ENCODE results near the gene VPS37C. TPM values are rescaled to one million over a fixed set of nuclear protein-coding genes. Genes with fewer than 3 reads are reported as not detected.
"Not testable (repeated sequence)": the region's sequence is repeated elsewhere in the genome, so short reads cannot be mapped to it uniquely, and the experiment has no call there.

The VPS37C gene
- total and polyA plus RNA-seq, 2 donors from 2014 or later: 13.9 to 31.8 TPM

- H3K4me1 ChIP-seq (ENCODE audit: control insufficient read depth in 2 of 3, insufficient read depth in 2 of 3, low read depth in 1 of 3, low read length in 3 of 3): no peaks in the 10 kb centered on the region
- no peak overlapping the region for H3K9ac ChIP-seq (ENCODE audit: low read length in 3 of 3)
- H3K36me3 ChIP-seq (ENCODE audit: control insufficient read depth in 2 of 3, insufficient read depth in 3 of 3, low read length in 3 of 3): no peaks in the 10 kb centered on the region
- intact Hi-C loops (cut with DNase I): no loop called here
- H3K27me3 ChIP-seq (ENCODE audit: control insufficient read depth, insufficient read depth, low read length): no peaks in the 10 kb centered on the region
- no peak for DNase-seq
- H3K27ac ChIP-seq (ENCODE audit: low read depth in 2 of 2, low read length in 2 of 2): no peak overlapping the region
- FAIRE-seq: no peak
- H3K4me3 ChIP-seq (ENCODE audit: low read length in 3 of 3): no peak overlapping the region
- peaks cover 0 to 2% (median 0%) of the 10 kb centered on the region in 3 donors for H3K9me3 ChIP-seq (ENCODE audit: control insufficient read depth in 2 of 3, insufficient read depth in 1 of 3, low read length in 3 of 3)
- TF ChIP-seq, protein P1, sequence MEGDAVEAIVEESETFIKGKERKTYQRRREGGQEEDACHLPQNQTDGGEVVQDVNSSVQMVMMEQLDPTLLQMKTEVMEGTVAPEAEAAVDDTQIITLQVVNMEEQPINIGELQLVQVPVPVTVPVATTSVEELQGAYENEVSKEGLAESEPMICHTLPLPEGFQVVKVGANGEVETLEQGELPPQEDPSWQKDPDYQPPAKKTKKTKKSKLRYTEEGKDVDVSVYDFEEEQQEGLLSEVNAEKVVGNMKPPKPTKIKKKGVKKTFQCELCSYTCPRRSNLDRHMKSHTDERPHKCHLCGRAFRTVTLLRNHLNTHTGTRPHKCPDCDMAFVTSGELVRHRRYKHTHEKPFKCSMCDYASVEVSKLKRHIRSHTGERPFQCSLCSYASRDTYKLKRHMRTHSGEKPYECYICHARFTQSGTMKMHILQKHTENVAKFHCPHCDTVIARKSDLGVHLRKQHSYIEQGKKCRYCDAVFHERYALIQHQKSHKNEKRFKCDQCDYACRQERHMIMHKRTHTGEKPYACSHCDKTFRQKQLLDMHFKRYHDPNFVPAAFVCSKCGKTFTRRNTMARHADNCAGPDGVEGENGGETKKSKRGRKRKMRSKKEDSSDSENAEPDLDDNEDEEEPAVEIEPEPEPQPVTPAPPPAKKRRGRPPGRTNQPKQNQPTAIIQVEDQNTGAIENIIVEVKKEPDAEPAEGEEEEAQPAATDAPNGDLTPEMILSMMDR (IDR thresholded peaks at IDR 0.05; ENCODE audit: borderline replicate concordance, extremely low read depth, insufficient read depth): no peak
Measured at GRCh38 chr11:61095021-61095420, 66.2 kb downstream of the VPS37C start.

- H3K27me3 ChIP-seq (ENCODE audit: control insufficient read depth, insufficient read depth, low read length); H3K9me3 ChIP-seq (ENCODE audit: control insufficient read depth in 2 of 3, insufficient read depth in 1 of 3, low read length in 3 of 3); intact Hi-C loops (cut with DNase I); H3K9ac ChIP-seq (ENCODE audit: low read length in 3 of 3); H3K27ac ChIP-seq (ENCODE audit: low read depth in 2 of 2, low read length in 2 of 2); H3K4me1 ChIP-seq (ENCODE audit: control insufficient read depth in 2 of 3, insufficient read depth in 2 of 3, low read depth in 1 of 3, low read length in 3 of 3); DNase-seq; H3K4me3 ChIP-seq (ENCODE audit: low read length in 3 of 3); H3K36me3 ChIP-seq (ENCODE audit: control insufficient read depth in 2 of 3, insufficient read depth in 3 of 3, low read length in 3 of 3); FAIRE-seq: not testable (repeated sequence)
Measured at GRCh38 chr11:61094167-61094566, 67.1 kb downstream of the VPS37C start.

- FAIRE-seq (no peak), DNase-seq (no peak)
- H3K4me3 ChIP-seq (ENCODE audit: low read length in 3 of 3): no peak overlapping the region
- intact Hi-C loops (cut with DNase I): no loop called here
- H3K9me3 ChIP-seq (ENCODE audit: control insufficient read depth in 2 of 3, insufficient read depth in 1 of 3, low read length in 3 of 3): no peaks in the 10 kb centered on the region
- H3K9ac ChIP-seq (ENCODE audit: low read length in 3 of 3): no peak overlapping the region
- H3K27ac ChIP-seq (ENCODE audit: low read depth in 2 of 2, low read length in 2 of 2): no peak overlapping the region
- TF ChIP-seq, protein P1 (IDR thresholded peaks at IDR 0.05; ENCODE audit: borderline replicate concordance, extremely low read depth, insufficient read depth): no peak
- H3K4me1 ChIP-seq (ENCODE audit: control insufficient read depth in 2 of 3, insufficient read depth in 2 of 3, low read depth in 1 of 3, low read length in 3 of 3): no peaks in the 10 kb centered on the region
- no peaks in the 10 kb centered on the region for H3K36me3 ChIP-seq (ENCODE audit: control insufficient read depth in 2 of 3, insufficient read depth in 3 of 3, low read length in 3 of 3)
- no peaks in the 10 kb centered on the region for H3K27me3 ChIP-seq (ENCODE audit: control insufficient read depth, insufficient read depth, low read length)
Measured at GRCh38 chr11:61092908-61093763, 68.1 kb downstream of the VPS37C start.

- H3K36me3 ChIP-seq (ENCODE audit: control insufficient read depth in 2 of 3, insufficient read depth in 3 of 3, low read length in 3 of 3): no peaks in the 10 kb centered on the region
- H3K4me3 ChIP-seq (ENCODE audit: low read length in 3 of 3): no peak overlapping the region
- no peaks in the 10 kb centered on the region for H3K4me1 ChIP-seq (ENCODE audit: control insufficient read depth in 2 of 3, insufficient read depth in 2 of 3, low read depth in 1 of 3, low read length in 3 of 3)
- FAIRE-seq (no peak), DNase-seq (peak in 1 of 5 donors; percentile 18)
- no peaks in the 10 kb centered on the region for H3K9me3 ChIP-seq (ENCODE audit: control insufficient read depth in 2 of 3, insufficient read depth in 1 of 3, low read length in 3 of 3)
- intact Hi-C loops (cut with DNase I): no loop called here
- no peaks in the 10 kb centered on the region for H3K27me3 ChIP-seq (ENCODE audit: control insufficient read depth, insufficient read depth, low read length)
- H3K9ac ChIP-seq (ENCODE audit: low read length in 3 of 3): no peak overlapping the region
- no peak overlapping the region for H3K27ac ChIP-seq (ENCODE audit: low read depth in 2 of 2, low read length in 2 of 2)
- TF ChIP-seq, protein P1 (IDR thresholded peaks at IDR 0.05; ENCODE audit: borderline replicate concordance, extremely low read depth, insufficient read depth): no peak
Measured at GRCh38 chr11:61092280-61092766, 68.9 kb downstream of the VPS37C start.

Data from kidney (tissue), 14 donors.